Liver (tissue), 9 donors: ENCODE results near the gene CMTM4. TPM values are rescaled to one million over a fixed set of nuclear protein-coding genes. Genes with fewer than 3 reads are reported as not detected.

Experiments used
- DNase-seq: peaks from one replicate; pipeline ENCODE4 v3.0.0-alpha.2; 2017; ENCODE audit warnings: low spot score
- H3K27ac ChIP-seq, 2 donors: one replicate each; pipeline ENCODE4 v1.7.0; 2013; ENCODE audit warnings: inconsistent platforms in 2 of 2, low read length in 2 of 2, control low read depth in 1 of 2, low read depth in 1 of 2, mild to moderate bottlenecking in 1 of 2
- H3K27me3 ChIP-seq, 4 donors: one replicate each; pipeline versions ENCODE4 v1.6.1 to v1.7.0; 2013; ENCODE audit warnings: low read length in 3 of 4, inconsistent platforms in 1 of 4, mild to moderate bottlenecking in 1 of 4, moderate library complexity in 1 of 4; ENCODE audit not compliant: control insufficient read depth in 4 of 4, insufficient read depth in 4 of 4
- H3K36me3 ChIP-seq, 4 donors: one replicate each; pipeline versions ENCODE4 v1.6.1 to v1.7.0; 2013; ENCODE audit warnings: low read length in 3 of 4, mild to moderate bottlenecking in 3 of 4, low read depth in 1 of 4, moderate library complexity in 1 of 4; ENCODE audit not compliant: control insufficient read depth in 4 of 4, insufficient read depth in 3 of 4
- H3K4me1 ChIP-seq, 4 donors: one replicate each; pipeline versions ENCODE4 v1.6.1 to v1.7.0; 2013; ENCODE audit warnings: low read length in 3 of 4, mild to moderate bottlenecking in 3 of 4, moderate library complexity in 1 of 4; ENCODE audit not compliant: control insufficient read depth in 4 of 4, insufficient read depth in 4 of 4
- H3K4me3 ChIP-seq, 3 donors: one replicate each; pipeline versions ENCODE4 v1.6.1 to v1.7.0; 2013; ENCODE audit warnings: low read length in 3 of 3, control low read depth in 1 of 3, low read depth in 1 of 3, mild to moderate bottlenecking in 1 of 3
- H3K9ac ChIP-seq, 2 donors: one replicate each; pipeline ENCODE4 v1.7.0; 2013; ENCODE audit warnings: low read length in 2 of 2, mild to moderate bottlenecking in 2 of 2, moderate library complexity in 2 of 2, control low read depth in 1 of 2, low read depth in 1 of 2
- H3K9me3 ChIP-seq, 4 donors: one replicate each; pipeline versions ENCODE4 v1.6.1 to v1.7.0; 2013; ENCODE audit warnings: low read length in 3 of 4; ENCODE audit not compliant: control insufficient read depth in 4 of 4
- ATF3 ChIP-seq: IDR thresholded peaks from 2 replicates; pipeline ENCODE4 v1.6.1; 2016; ENCODE audit warnings: antibody characterized with exemption
- CTCF ChIP-seq: fragments of 150-350 bp; IDR thresholded peaks from 2 replicates; pipeline ENCODE4 v1.5.1; 2017; ENCODE audit warnings: improper control_type of control experiment, low read depth, low read length; ENCODE audit not compliant: missing input control
- FOXA1 ChIP-seq: IDR thresholded peaks from 2 replicates; pipeline ENCODE4 v1.6.1; 2016; ENCODE audit warnings: antibody characterized with exemption
- FOXA2 ChIP-seq: IDR thresholded peaks from 2 replicates; pipeline ENCODE4 v1.6.1; 2016; ENCODE audit warnings: antibody characterized with exemption
- GABPA ChIP-seq, 2 donors: IDR thresholded peaks in 1 of 2; conservative IDR thresholded peaks in 1 of 2; 2 replicates each; pipeline ENCODE4 v1.6.1; 2016; ENCODE audit warnings: antibody characterized with exemption in 2 of 2, mild to moderate bottlenecking in 1 of 2, moderate library complexity in 1 of 2
- HNF4A ChIP-seq, 2 donors: conservative IDR thresholded peaks; 2 replicates each; pipeline ENCODE4 v1.6.1; 2016; ENCODE audit warnings: antibody characterized with exemption in 2 of 2, mild to moderate bottlenecking in 2 of 2
- HNF4G ChIP-seq: IDR thresholded peaks from 2 replicates; pipeline ENCODE4 v1.6.1; 2016; ENCODE audit warnings: antibody characterized with exemption
- MAX ChIP-seq: IDR thresholded peaks from 2 replicates; pipeline ENCODE4 v1.6.1; 2016; ENCODE audit warnings: antibody characterized with exemption
- NR2F2 ChIP-seq: IDR thresholded peaks from 2 replicates; pipeline ENCODE4 v1.6.1; 2016; ENCODE audit warnings: antibody characterized with exemption
- RAD21 ChIP-seq, 2 donors: IDR thresholded peaks; 2 replicates each; pipeline ENCODE4 v1.6.1; 2016; ENCODE audit warnings: antibody characterized with exemption in 2 of 2, mild to moderate bottlenecking in 2 of 2
- REST ChIP-seq: IDR thresholded peaks from 2 replicates; pipeline ENCODE4 v1.6.1; 2016; ENCODE audit warnings: antibody characterized with exemption, mild to moderate bottlenecking
- RXRA ChIP-seq, 2 donors: IDR thresholded peaks; 2 replicates each; pipeline ENCODE4 v1.6.1; 2017 to 2018; ENCODE audit warnings: antibody characterized with exemption in 2 of 2, mild to moderate bottlenecking in 1 of 2
- SP1 ChIP-seq: IDR thresholded peaks from 2 replicates; pipeline ENCODE4 v1.6.1; 2018; ENCODE audit warnings: antibody characterized with exemption, mild to moderate bottlenecking
- TAF1 ChIP-seq: conservative IDR thresholded peaks from 2 replicates; pipeline ENCODE4 v1.6.1; 2016; ENCODE audit warnings: antibody characterized with exemption, mild to moderate bottlenecking
- YY1 ChIP-seq: IDR thresholded peaks from 2 replicates; pipeline ENCODE4 v1.6.1; 2016; ENCODE audit warnings: antibody characterized with exemption, mild to moderate bottlenecking
- WGBS: extraction: QIAGEN DNeasy Blood & Tissue Kit; methylation state at CpG from one replicate; pipeline ENCODE4 v1.1.7; 2013; 5-methylcytosine and 5-hydroxymethylcytosine counted together
- polyA plus RNA-seq, 2 donors: library from polyadenylated mRNA; stranded (reverse) in 1 of 2; unstranded in 1 of 2; fragments of 200-250 nt in 1 of 2; fragments of >200 nt in 1 of 2; fragmentation: Nextera tagmentation in 1 of 2; extraction: Ambion mirVana in 1 of 2; gene quantifications; one replicate each; pipeline versions ENCODE4 v1.2.1 to v1.2.3, GENCODE V29; 2013 to 2015
- total RNA-seq, 2 donors: library from RNA; depleted of rRNA; stranded (reverse); fragments of >200 nt; gene quantifications; one replicate each; pipeline ENCODE4 v1.2.3, GENCODE V29; 2014
- donor health status: healthy.
- donor health status: healthy.
- donor health status: healthy.
- donor health status: healthy.
- donor health status: healthy.

Gene CMTM4
- total and polyA plus RNA-seq, 4 donors: 2.9 to 19.7 (median 6.3) TPM

GRCh38 chr16:66649636-66650205, 46.8 kb downstream of the CMTM4 start (continued):
- TF ChIP-seq CTCF (no peak), HNF4G (no peak), RAD21 (IDR thresholded peaks at IDR 0.05) (no peak), TAF1 (no peak), NR2F2 (no peak), RXRA (IDR thresholded peaks at IDR 0.05) (no peak)

- no peak overlapping the region for H3K27ac ChIP-seq
- DNase-seq: no peak
- no peak for TF ChIP-seq REST
- TF ChIP-seq RXRA (IDR thresholded peaks at IDR 0.05): no peak
- no peak for TF ChIP-seq YY1
- no peak for TF ChIP-seq FOXA1
- no peak overlapping the region for H3K9ac ChIP-seq
- H3K27me3 ChIP-seq: no peaks in the 10 kb centered on the region
- H3K36me3 ChIP-seq: no peaks in the 10 kb centered on the region
- WGBS: 96% methylated on average over 2 of the region's 2 CpGs
- H3K4me1 ChIP-seq: peaks cover under 1 to 6% (median 3%) of the 10 kb centered on the region in 4 donors
- H3K9me3 ChIP-seq: no peaks in the 10 kb centered on the region
- no peak overlapping the region for H3K4me3 ChIP-seq
Measured at GRCh38 chr16:66649167-66649566, 47.4 kb downstream of the CMTM4 start.

GRCh38 chr16:66647866-66648265, 48.7 kb downstream of the CMTM4 start:
- WGBS: 95% methylated on average over 1 of the region's 1 CpG

More at GRCh38 chr16:66647866-66648265, 48.7 kb downstream of the CMTM4 start:
- H3K4me1 ChIP-seq: peaks cover 0 to 4% (median 0%) of the 10 kb centered on the region in 4 donors
- H3K9ac ChIP-seq: no peak overlapping the region
- TF ChIP-seq FOXA1: no peak
- no peak for TF ChIP-seq RXRA (IDR thresholded peaks at IDR 0.05)
- no peak for TF ChIP-seq HNF4A (conservative IDR thresholded peaks at IDR 0.05)
- TF ChIP-seq SP1: no peak
- TF ChIP-seq NR2F2: no peak
- no peak for TF ChIP-seq CTCF
- no peak for TF ChIP-seq GABPA (IDR thresholded peaks at IDR 0.05 in 1 of 2, conservative IDR thresholded peaks at IDR 0.05 in 1 of 2)
- TF ChIP-seq ATF3: no peak
- no peak for TF ChIP-seq REST
- no peak for TF ChIP-seq FOXA2
- TF ChIP-seq TAF1: no peak
- TF ChIP-seq HNF4G: no peak
- TF ChIP-seq YY1: no peak
- no peak for TF ChIP-seq MAX
- no peak for TF ChIP-seq RAD21 (IDR thresholded peaks at IDR 0.05)
- no peak overlapping the region for H3K4me3 ChIP-seq
- H3K36me3 ChIP-seq: no peaks in the 10 kb centered on the region
- no peaks in the 10 kb centered on the region for H3K9me3 ChIP-seq
- no peak overlapping the region for H3K27ac ChIP-seq
- H3K27me3 ChIP-seq: no peaks in the 10 kb centered on the region
- no peak for DNase-seq
